ENCODE data around the gene BGN. TPM values are rescaled to one million over a fixed set of nuclear protein-coding genes. Genes with fewer than 3 reads are reported as not detected.

Gene BGN
- total and polyA plus RNA-seq, 2 donors from 2014 or later, result 164 to 288 TPM

DNA sequence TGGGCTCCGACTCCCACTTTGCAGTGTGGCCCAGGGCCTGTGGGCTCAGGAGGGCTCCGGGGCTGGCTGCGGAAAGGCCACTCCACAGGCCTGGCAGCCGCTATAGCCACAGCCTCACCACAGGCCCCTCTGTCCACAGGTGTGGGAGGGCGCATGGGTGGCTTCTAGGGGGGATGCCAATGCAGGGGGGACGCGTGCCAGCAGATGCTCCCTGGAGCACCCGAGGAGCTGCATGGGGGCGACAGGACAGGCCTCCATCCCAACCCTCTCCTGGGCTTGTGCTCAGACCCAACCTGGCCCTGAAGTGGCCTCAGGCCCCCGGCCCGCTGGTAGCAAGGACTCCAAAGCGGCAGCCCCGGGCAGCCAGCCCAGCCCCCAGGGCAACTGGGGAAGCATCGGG, 8.0 kb downstream of the BGN start:
- no peak overlapping the region for H3K27ac ChIP-seq (ENCODE audit: low read depth in 2 of 2, low read length in 2 of 2)
- FAIRE-seq, result no peak

GRCh38 chrX:153504445-153505016, 9.8 kb downstream of the BGN start:
- Histone ChIP-seq H3K27me3 (ENCODE audit: control insufficient read depth, insufficient read depth, low read length) (no peaks in the 10 kb centered on the region), H3K27ac (ENCODE audit: low read depth in 2 of 2, low read length in 2 of 2) (no peak overlapping the region), H3K4me3 (ENCODE audit: low read length in 3 of 3) (no peak overlapping the region), H3K9me3 (ENCODE audit: control insufficient read depth in 2 of 3, insufficient read depth in 1 of 3, low read length in 3 of 3) (no peaks in the 10 kb centered on the region), H3K9ac (ENCODE audit: low read length in 3 of 3) (no peak overlapping the region), H3K36me3 (ENCODE audit: control insufficient read depth in 2 of 3, insufficient read depth in 3 of 3, low read length in 3 of 3) (peaks cover 0 to 3% (median 0%) of the 10 kb centered on the region in 3 donors), H3K4me1 (ENCODE audit: control insufficient read depth in 2 of 3, insufficient read depth in 2 of 3, low read depth in 1 of 3, low read length in 3 of 3) (peaks cover 0 to 4% (median 0%) of the 10 kb centered on the region in 3 donors)
- TF ChIP-seq, protein P1, sequence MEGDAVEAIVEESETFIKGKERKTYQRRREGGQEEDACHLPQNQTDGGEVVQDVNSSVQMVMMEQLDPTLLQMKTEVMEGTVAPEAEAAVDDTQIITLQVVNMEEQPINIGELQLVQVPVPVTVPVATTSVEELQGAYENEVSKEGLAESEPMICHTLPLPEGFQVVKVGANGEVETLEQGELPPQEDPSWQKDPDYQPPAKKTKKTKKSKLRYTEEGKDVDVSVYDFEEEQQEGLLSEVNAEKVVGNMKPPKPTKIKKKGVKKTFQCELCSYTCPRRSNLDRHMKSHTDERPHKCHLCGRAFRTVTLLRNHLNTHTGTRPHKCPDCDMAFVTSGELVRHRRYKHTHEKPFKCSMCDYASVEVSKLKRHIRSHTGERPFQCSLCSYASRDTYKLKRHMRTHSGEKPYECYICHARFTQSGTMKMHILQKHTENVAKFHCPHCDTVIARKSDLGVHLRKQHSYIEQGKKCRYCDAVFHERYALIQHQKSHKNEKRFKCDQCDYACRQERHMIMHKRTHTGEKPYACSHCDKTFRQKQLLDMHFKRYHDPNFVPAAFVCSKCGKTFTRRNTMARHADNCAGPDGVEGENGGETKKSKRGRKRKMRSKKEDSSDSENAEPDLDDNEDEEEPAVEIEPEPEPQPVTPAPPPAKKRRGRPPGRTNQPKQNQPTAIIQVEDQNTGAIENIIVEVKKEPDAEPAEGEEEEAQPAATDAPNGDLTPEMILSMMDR (IDR thresholded peaks at IDR 0.05; ENCODE audit: borderline replicate concordance, extremely low read depth, insufficient read depth), result no peak
- FAIRE-seq (no peak), DNase-seq (no peak)
- intact Hi-C loops (cut with DNase I), result no loop called here

More for the DNA sequence above, 8.0 kb downstream of the BGN start:
- Histone ChIP-seq H3K9ac (ENCODE audit: low read length in 3 of 3) (no peak overlapping the region), H3K4me3 (ENCODE audit: low read length in 3 of 3) (no peak overlapping the region), H3K27me3 (ENCODE audit: control insufficient read depth, insufficient read depth, low read length) (no peaks in the 10 kb centered on the region), H3K9me3 (ENCODE audit: control insufficient read depth in 2 of 3, insufficient read depth in 1 of 3, low read length in 3 of 3) (no peaks in the 10 kb centered on the region), H3K36me3 (ENCODE audit: control insufficient read depth in 2 of 3, insufficient read depth in 3 of 3, low read length in 3 of 3) (peaks cover 0 to 3% (median 0%) of the 10 kb centered on the region in 3 donors), H3K4me1 (ENCODE audit: control insufficient read depth in 2 of 3, insufficient read depth in 2 of 3, low read depth in 1 of 3, low read length in 3 of 3) (peaks cover 0 to 4% (median 0%) of the 10 kb centered on the region in 3 donors)
- no peak for DNase-seq
- TF ChIP-seq, protein P1 (IDR thresholded peaks at IDR 0.05; ENCODE audit: borderline replicate concordance, extremely low read depth, insufficient read depth), result no peak
- intact Hi-C loops (cut with DNase I), result no loop called here

DNA sequence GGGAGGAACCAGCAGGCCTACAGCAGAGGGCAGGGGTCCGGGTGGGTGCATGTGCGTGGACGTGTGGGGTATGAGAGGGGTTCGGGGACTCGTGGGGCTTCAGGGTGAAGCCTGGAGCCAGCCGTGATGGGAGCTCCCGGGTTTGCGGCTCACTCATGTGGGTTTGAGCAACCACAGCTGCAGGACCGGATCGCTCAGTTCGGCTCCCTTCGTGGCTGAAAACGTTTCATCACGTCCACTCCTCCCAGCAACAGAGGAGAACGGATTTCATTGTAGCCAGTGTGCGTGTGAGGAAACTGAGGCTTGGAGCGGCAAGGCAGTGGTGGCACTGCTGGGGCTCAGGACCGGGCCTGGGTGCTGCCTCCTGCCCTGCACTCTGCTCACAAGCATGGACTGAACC, 10.6 kb downstream of the BGN start:
- Histone ChIP-seq H3K4me3 (ENCODE audit: low read length in 3 of 3) (no peak overlapping the region), H3K36me3 (ENCODE audit: control insufficient read depth in 2 of 3, insufficient read depth in 3 of 3, low read length in 3 of 3) (peaks cover 0 to 3% (median 0%) of the 10 kb centered on the region in 3 donors), H3K4me1 (ENCODE audit: control insufficient read depth in 2 of 3, insufficient read depth in 2 of 3, low read depth in 1 of 3, low read length in 3 of 3) (peaks cover 0 to 4% (median 0%) of the 10 kb centered on the region in 3 donors), H3K27me3 (ENCODE audit: control insufficient read depth, insufficient read depth, low read length) (no peaks in the 10 kb centered on the region), H3K9me3 (ENCODE audit: control insufficient read depth in 2 of 3, insufficient read depth in 1 of 3, low read length in 3 of 3) (no peaks in the 10 kb centered on the region), H3K9ac (ENCODE audit: low read length in 3 of 3) (no peak overlapping the region), H3K27ac (ENCODE audit: low read depth in 2 of 2, low read length in 2 of 2) (no peak overlapping the region)
- intact Hi-C loops (cut with DNase I), result no loop called here
- FAIRE-seq (no peak), DNase-seq (no peak)
- TF ChIP-seq, protein P1 (IDR thresholded peaks at IDR 0.05; ENCODE audit: borderline replicate concordance, extremely low read depth, insufficient read depth), result no peak

Data from kidney (tissue), 14 donors.